Measurements from ENCODE around the gene HDAC8. TPM values are rescaled to one million over a fixed set of nuclear protein-coding genes. Genes with fewer than 3 reads are reported as not detected.

Gene HDAC8
- total RNA-seq, 1 experiment from 2014 or later: 26.2 TPM

DNA sequence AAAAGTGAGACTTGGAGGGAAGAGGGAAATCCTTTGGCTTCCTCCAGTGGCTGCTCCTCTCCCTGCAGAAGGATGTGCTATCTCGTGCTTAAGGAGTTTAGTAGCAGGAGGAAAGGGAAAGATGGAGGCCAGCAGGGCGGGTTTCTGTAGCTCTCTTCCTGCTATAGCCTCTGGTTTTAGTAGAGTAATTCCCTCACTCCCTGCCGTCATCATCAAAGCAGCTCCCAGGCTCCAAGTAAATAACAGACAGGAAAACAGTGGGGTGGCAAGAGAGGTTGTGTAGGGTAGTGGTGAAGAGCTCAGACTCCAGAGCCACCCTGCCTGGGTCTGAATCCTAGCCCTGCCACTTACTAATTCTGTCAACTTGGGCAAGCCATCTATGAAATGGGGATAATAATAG is 185.4 kb downstream of the HDAC8 start:
- H3K4me1 Mint-ChIP-seq (ENCODE audit: low read depth, unreplicated experiment): no peaks in the 10 kb centered on the region
- Histone ChIP-seq H3K27me3 (replicated peaks; ENCODE audit: control insufficient read depth, insufficient read depth, low read length) (no peaks in the 10 kb centered on the region), H3K4me3 (ENCODE audit: low read depth, low read length) (no peak overlapping the region), H3K4me1 (no peaks in the 10 kb centered on the region), H3K9me3 (no peaks in the 10 kb centered on the region), H3K36me3 (ENCODE audit: control insufficient read depth, insufficient read depth, low read length) (no peaks in the 10 kb centered on the region)
- ChIA-PET CTCF (no interaction called here), POLR2A (no interaction called here)
- intact Hi-C loops (cut with micrococcal nuclease; ENCODE audit: unreplicated experiment): no loop called here
- no TSS peak for BruUV-seq (replicated peaks)
- H3K27ac Mint-ChIP-seq (ENCODE audit: unreplicated experiment): no peak overlapping the region
- H3K4me3 Mint-ChIP-seq (ENCODE audit: unreplicated experiment): no peak overlapping the region
- H3K9me3 Mint-ChIP-seq (ENCODE audit: unreplicated experiment): no peaks in the 10 kb centered on the region
- H3K27me3 Mint-ChIP-seq (ENCODE audit: insufficient read depth, unreplicated experiment): no peaks in the 10 kb centered on the region
- TF ChIP-seq, protein P1, sequence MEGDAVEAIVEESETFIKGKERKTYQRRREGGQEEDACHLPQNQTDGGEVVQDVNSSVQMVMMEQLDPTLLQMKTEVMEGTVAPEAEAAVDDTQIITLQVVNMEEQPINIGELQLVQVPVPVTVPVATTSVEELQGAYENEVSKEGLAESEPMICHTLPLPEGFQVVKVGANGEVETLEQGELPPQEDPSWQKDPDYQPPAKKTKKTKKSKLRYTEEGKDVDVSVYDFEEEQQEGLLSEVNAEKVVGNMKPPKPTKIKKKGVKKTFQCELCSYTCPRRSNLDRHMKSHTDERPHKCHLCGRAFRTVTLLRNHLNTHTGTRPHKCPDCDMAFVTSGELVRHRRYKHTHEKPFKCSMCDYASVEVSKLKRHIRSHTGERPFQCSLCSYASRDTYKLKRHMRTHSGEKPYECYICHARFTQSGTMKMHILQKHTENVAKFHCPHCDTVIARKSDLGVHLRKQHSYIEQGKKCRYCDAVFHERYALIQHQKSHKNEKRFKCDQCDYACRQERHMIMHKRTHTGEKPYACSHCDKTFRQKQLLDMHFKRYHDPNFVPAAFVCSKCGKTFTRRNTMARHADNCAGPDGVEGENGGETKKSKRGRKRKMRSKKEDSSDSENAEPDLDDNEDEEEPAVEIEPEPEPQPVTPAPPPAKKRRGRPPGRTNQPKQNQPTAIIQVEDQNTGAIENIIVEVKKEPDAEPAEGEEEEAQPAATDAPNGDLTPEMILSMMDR (IDR thresholded peaks at IDR 0.05; ENCODE audit: insufficient read depth in 1 of 2, low read depth in 1 of 2, low read length in 1 of 2, severe bottlenecking in 1 of 2, unreplicated experiment in 1 of 2): no peak
- no peaks in the 10 kb centered on the region for H3K36me3 Mint-ChIP-seq (ENCODE audit: insufficient read depth, unreplicated experiment)
- no peak for DNase-seq

- CTCF ChIA-PET: interaction anchor here (1.0 kb wide), 1 partner anchor 158 kb away, joined by 4 read pairs; no protein-coding TSS in a partner anchor
- H3K4me1 Mint-ChIP-seq (ENCODE audit: low read depth, unreplicated experiment): no peaks in the 10 kb centered on the region
- BruUV-seq (replicated peaks): no TSS peak
Measured at GRCh38 chrX:72382202-72382595, 190.4 kb downstream of the HDAC8 start.

DNA sequence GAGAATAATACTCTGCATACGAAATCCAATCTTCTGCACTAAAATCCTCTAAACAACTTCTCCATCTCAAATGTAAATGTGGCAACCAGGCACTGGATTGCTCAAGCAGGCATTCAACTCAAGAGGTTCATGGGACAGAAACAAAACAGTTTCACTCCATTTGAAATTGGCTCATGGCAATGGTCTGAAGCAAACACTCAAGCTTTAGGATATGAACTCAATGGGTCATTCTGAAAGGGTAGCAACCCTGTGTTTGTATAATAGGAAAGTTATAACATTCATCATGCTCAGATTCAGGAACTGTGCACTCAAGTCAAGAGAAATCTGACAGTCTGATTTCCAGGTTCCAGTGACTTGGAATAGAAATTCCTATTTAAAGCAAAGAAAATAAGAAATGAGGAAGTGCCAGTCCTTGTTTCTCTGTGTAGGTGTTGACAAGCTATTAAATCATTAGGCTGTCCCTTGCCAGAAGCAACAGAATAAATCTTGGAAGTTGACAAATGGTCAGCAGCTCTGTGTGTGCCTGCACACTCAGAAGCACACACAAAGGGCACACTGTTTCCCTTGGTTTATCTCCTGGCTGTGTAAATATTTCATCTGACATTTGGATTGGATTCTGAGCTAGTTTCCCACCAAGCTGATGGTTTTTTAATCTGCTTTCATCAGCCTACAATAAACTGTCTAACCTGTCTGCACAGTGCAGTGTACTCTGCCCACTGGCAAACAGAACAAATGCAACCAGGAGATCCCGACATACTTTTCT is 191.0 kb downstream of the HDAC8 start:
- BruUV-seq (replicated peaks): no TSS peak
- no peaks in the 10 kb centered on the region for H3K36me3 ChIP-seq (ENCODE audit: control insufficient read depth, insufficient read depth, low read length)
- CTCF ChIA-PET: interaction anchor here (1.0 kb wide), 1 partner anchor 159 kb away, joined by 4 read pairs; no protein-coding TSS in a partner anchor
- Mint-ChIP-seq H3K27me3 (ENCODE audit: insufficient read depth, unreplicated experiment) (no peaks in the 10 kb centered on the region), H3K27ac (ENCODE audit: unreplicated experiment) (no peak overlapping the region), H3K4me3 (ENCODE audit: unreplicated experiment) (no peak overlapping the region), H3K36me3 (ENCODE audit: insufficient read depth, unreplicated experiment) (no peaks in the 10 kb centered on the region), H3K4me1 (ENCODE audit: low read depth, unreplicated experiment) (no peaks in the 10 kb centered on the region), H3K9me3 (ENCODE audit: unreplicated experiment) (no peaks in the 10 kb centered on the region)
- TF ChIP-seq, protein P1 (IDR thresholded peaks at IDR 0.05; ENCODE audit: insufficient read depth in 1 of 2, low read depth in 1 of 2, low read length in 1 of 2, severe bottlenecking in 1 of 2, unreplicated experiment in 1 of 2): no peak
- H3K9me3 ChIP-seq: no peaks in the 10 kb centered on the region
- POLR2A ChIA-PET: no interaction called here
- no peaks in the 10 kb centered on the region for H3K27me3 ChIP-seq (replicated peaks; ENCODE audit: control insufficient read depth, insufficient read depth, low read length)
- DNase-seq: no peak
- no peaks in the 10 kb centered on the region for H3K4me1 ChIP-seq
- intact Hi-C loops (cut with micrococcal nuclease; ENCODE audit: unreplicated experiment): no loop called here
- no peak overlapping the region for H3K4me3 ChIP-seq (ENCODE audit: low read depth, low read length)

More at GRCh38 chrX:72382202-72382595, 190.4 kb downstream of the HDAC8 start:
- no peaks in the 10 kb centered on the region for H3K27me3 Mint-ChIP-seq (ENCODE audit: insufficient read depth, unreplicated experiment)
- Histone ChIP-seq H3K4me3 (ENCODE audit: low read depth, low read length) (no peak overlapping the region), H3K4me1 (no peaks in the 10 kb centered on the region), H3K27me3 (replicated peaks; ENCODE audit: control insufficient read depth, insufficient read depth, low read length) (no peaks in the 10 kb centered on the region), H3K36me3 (ENCODE audit: control insufficient read depth, insufficient read depth, low read length) (no peaks in the 10 kb centered on the region), H3K9me3 (no peaks in the 10 kb centered on the region)
- no peaks in the 10 kb centered on the region for H3K36me3 Mint-ChIP-seq (ENCODE audit: insufficient read depth, unreplicated experiment)
- POLR2A ChIA-PET: no interaction called here
- no peak overlapping the region for H3K4me3 Mint-ChIP-seq (ENCODE audit: unreplicated experiment)
- no peak for DNase-seq
- no peak overlapping the region for H3K27ac Mint-ChIP-seq (ENCODE audit: unreplicated experiment)
- intact Hi-C loops (cut with micrococcal nuclease; ENCODE audit: unreplicated experiment): no loop called here
- no peaks in the 10 kb centered on the region for H3K9me3 Mint-ChIP-seq (ENCODE audit: unreplicated experiment)
- TF ChIP-seq, protein P1 (IDR thresholded peaks at IDR 0.05; ENCODE audit: insufficient read depth in 1 of 2, low read depth in 1 of 2, low read length in 1 of 2, severe bottlenecking in 1 of 2, unreplicated experiment in 1 of 2): no peak

Data from Caco-2 (cell line).